Prostate gland (tissue), 2 donors: ENCODE results near the gene PIGM. TPM values are rescaled to one million over a fixed set of nuclear protein-coding genes. Genes with fewer than 3 reads are reported as not detected.
"Not testable (repeated sequence)": the region's sequence is repeated elsewhere in the genome, so short reads cannot be mapped to it uniquely, and the experiment has no call there.

ENCODE experiments used
- DNase-seq: peaks from one replicate; pipeline ENCODE4 v3.0.0-alpha.2; 2019; ENCODE audit warnings: low spot score
- H3K27ac ChIP-seq, 2 donors: fragments of 200-600 bp; sonication (generic); 2 replicates each; pipeline ENCODE4 v1.5.1; 2017 to 2019
- H3K27me3 ChIP-seq: fragments of 200-600 bp; sonication (generic); replicated peaks from 2 replicates; pipeline ENCODE4 v1.5.1; 2019; ENCODE audit not compliant: insufficient read depth
- H3K36me3 ChIP-seq, 2 donors: fragments of 200-600 bp; sonication (generic); 1 replicate in 1 of 2; 2 replicates in 1 of 2; pipeline versions ENCODE4 v1.5.1 to v1.8.1; 2017 to 2019
- H3K4me1 ChIP-seq: fragments of 200-600 bp; sonication (generic); replicated peaks from 2 replicates; pipeline ENCODE4 v1.5.1; 2019
- H3K4me3 ChIP-seq, 2 donors: fragments of 200-600 bp; sonication (generic); 2 replicates each; pipeline ENCODE4 v1.5.1; 2017 to 2019
- H3K9me3 ChIP-seq: fragments of 200-600 bp; sonication (generic); 2 replicates; pipeline ENCODE4 v1.5.1; 2017
- CTCF ChIP-seq, 4 experiments: fragments of 200-600 bp in 2 of 4; fragments of 450-650 bp in 2 of 4; sonication (generic) in 2 of 4; IDR thresholded peaks; 1 replicate in 3 of 4; 2 replicates in 1 of 4; pipeline ENCODE4 v1.5.1; 2016 to 2019; ENCODE audit warnings: antibody characterized with exemption in 4 of 4, mild to moderate bottlenecking in 2 of 4, moderate library complexity in 2 of 4
- POLR2A ChIP-seq: fragments of 450-650 bp; IDR thresholded peaks from one replicate; pipeline ENCODE4 v1.6.1; 2016; ENCODE audit warnings: antibody characterized with exemption, mild to moderate bottlenecking
- POLR2AphosphoS5 ChIP-seq: sonication (generic); formaldehyde crosslinking; IDR thresholded peaks from one replicate; pipeline ENCODE4 v1.6.1; 2017; ENCODE audit warnings: antibody characterized with exemption
- WGBS: methylation state at CpG from one replicate; pipeline ENCODE4 v1.1.5; 2018; 5-methylcytosine and 5-hydroxymethylcytosine counted together
- intact Hi-C: fragments of 100-400 bp; cut with DNase I; formaldehyde crosslinking; loops from one replicate; pipeline ENCODE4 v1.14.2; 2022
- total RNA-seq, 2 donors: library from RNA; depleted of rRNA; stranded (reverse); fragments of >200 nt; gene quantifications; one replicate each; pipeline ENCODE4 v1.1.0, GENCODE V29; 2016

Gene PIGM
- total RNA-seq, 2 donors from 2014 or later, result 5.9 to 8.4 TPM

- intact Hi-C loops, result no loop called here
- WGBS, result 53% methylated on average over 6 of the region's 6 CpGs
- no peaks in the 10 kb centered on the region for H3K9me3 ChIP-seq
- no peaks in the 10 kb centered on the region for H3K27me3 ChIP-seq
- H3K36me3 ChIP-seq, result no peaks in the 10 kb centered on the region
- H3K4me1 ChIP-seq, result no peaks in the 10 kb centered on the region
- no peak overlapping the region for H3K4me3 ChIP-seq
- DNase-seq, result no peak
- TF ChIP-seq CTCF (IDR thresholded peaks at IDR 0.05), result no peak
- no peak for TF ChIP-seq POLR2A
- no peak for TF ChIP-seq POLR2AphosphoS5
- no peak overlapping the region for H3K27ac ChIP-seq
Observed at GRCh38 chr1:160052936-160053335, 21.1 kb upstream of the PIGM start.

- no peak overlapping the region for H3K4me3 ChIP-seq
- H3K27me3 ChIP-seq, result no peaks in the 10 kb centered on the region
- DNase-seq, result no peak
- no peaks in the 10 kb centered on the region for H3K4me1 ChIP-seq
- no peak overlapping the region for H3K27ac ChIP-seq
- WGBS, result 75% methylated on average over 1 of the region's 1 CpG
- H3K9me3 ChIP-seq, result no peaks in the 10 kb centered on the region
- no peak for TF ChIP-seq POLR2AphosphoS5
- no peak for TF ChIP-seq CTCF (IDR thresholded peaks at IDR 0.05)
- TF ChIP-seq POLR2A, result no peak
- H3K36me3 ChIP-seq, result no peaks in the 10 kb centered on the region
- intact Hi-C loops, result no loop called here
Observed at GRCh38 chr1:160050619-160051018, 18.8 kb upstream of the PIGM start.

- WGBS, result 50% methylated on average over 2 of the region's 2 CpGs
- H3K27ac ChIP-seq, H3K36me3 ChIP-seq, DNase-seq, H3K4me1 ChIP-seq, H3K27me3 ChIP-seq, H3K4me3 ChIP-seq, intact Hi-C loops, H3K9me3 ChIP-seq: not testable (repeated sequence)
Observed at GRCh38 chr1:160050182-160050581, 18.4 kb upstream of the PIGM start.

- Histone ChIP-seq H3K4me3 (no peak overlapping the region), H3K27me3 (no peaks in the 10 kb centered on the region), H3K9me3 (no peaks in the 10 kb centered on the region), H3K27ac (no peak overlapping the region), H3K4me1 (no peaks in the 10 kb centered on the region), H3K36me3 (no peaks in the 10 kb centered on the region)
- DNase-seq, result no peak
- TF ChIP-seq CTCF (IDR thresholded peaks at IDR 0.05), result no peak
- TF ChIP-seq POLR2A, result no peak
- no peak for TF ChIP-seq POLR2AphosphoS5
- intact Hi-C loops, result loop anchor here (5.0 kb wide), 1 partner anchor 33 kb away; the partner anchor contains the start of gene KCNJ9
- WGBS, result 88% methylated on average over 3 of the region's 3 CpGs
Observed at GRCh38 chr1:160049101-160049500, 17.3 kb upstream of the PIGM start.

- Histone ChIP-seq H3K36me3 (no peaks in the 10 kb centered on the region), H3K4me1 (no peaks in the 10 kb centered on the region), H3K4me3 (no peak overlapping the region), H3K27ac (no peak overlapping the region), H3K9me3 (no peaks in the 10 kb centered on the region), H3K27me3 (no peaks in the 10 kb centered on the region)
- no peak for DNase-seq
- intact Hi-C loops, result loop anchor here (5.0 kb wide), 1 partner anchor 34 kb away; the partner anchor contains the start of gene KCNJ9
- no peak for TF ChIP-seq POLR2A
- TF ChIP-seq POLR2AphosphoS5, result no peak
- TF ChIP-seq CTCF (IDR thresholded peaks at IDR 0.05), result no peak
Observed at GRCh38 chr1:160048335-160048734, 16.5 kb upstream of the PIGM start.
